Fibroblast of villous mesenchyme (primary cell): ENCODE measurements around the gene SUGP1. TPM values are rescaled to one million over a fixed set of nuclear protein-coding genes. Genes with fewer than 3 reads are reported as not detected.

Experiments used
- DNase-seq: peaks from one replicate; pipeline ENCODE4 v3.0.0-alpha.2; 2010; ENCODE audit warnings: low read depth
- H3K4me3 ChIP-seq: 2 replicates; pipeline ENCODE4 v1.5.1; 2011; ENCODE audit warnings: low read depth, mild to moderate bottlenecking, low read length
- CTCF ChIP-seq: IDR thresholded peaks from 2 replicates; pipeline ENCODE4 v1.5.1; 2012; ENCODE audit warnings: low read depth, mild to moderate bottlenecking, low read length; ENCODE audit not compliant: insufficient read depth
- total RNA-seq: library from RNA; depleted of rRNA; stranded (reverse); fragments of >200 nt; gene quantifications from 2 replicates; pipeline ENCODE4 v1.2.3, GENCODE V29; 2012

SUGP1 gene
- total RNA-seq, 1 donor: 22.5 TPM

- no peak overlapping the region for H3K4me3 ChIP-seq
- no peak for DNase-seq
- no peak for TF ChIP-seq CTCF
Measured at GRCh38 chr19:19304186-19304965, 15.9 kb downstream of the SUGP1 start.

DNA sequence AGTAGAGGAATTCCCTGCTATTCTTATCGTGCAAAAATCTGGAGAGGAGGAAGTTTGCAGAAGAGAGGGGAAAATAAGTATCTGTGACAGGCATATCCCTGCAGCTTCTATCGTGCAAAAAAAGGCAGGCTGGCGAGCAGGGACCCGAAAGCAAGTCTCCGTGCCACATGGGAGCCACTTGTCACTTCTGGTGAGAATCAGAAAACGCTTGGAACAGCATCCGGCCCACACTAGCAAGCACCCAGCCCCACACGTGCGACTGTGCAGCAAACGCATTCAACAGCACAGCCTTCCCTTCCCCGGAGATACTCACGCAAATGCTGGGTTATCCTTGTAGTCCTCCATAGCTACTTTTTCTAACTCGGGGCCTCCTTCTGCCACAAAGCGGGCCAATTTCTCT, 16.9 kb downstream of the SUGP1 start:
- TF ChIP-seq CTCF: no peak
- no peak for DNase-seq
- no peak overlapping the region for H3K4me3 ChIP-seq

DNA sequence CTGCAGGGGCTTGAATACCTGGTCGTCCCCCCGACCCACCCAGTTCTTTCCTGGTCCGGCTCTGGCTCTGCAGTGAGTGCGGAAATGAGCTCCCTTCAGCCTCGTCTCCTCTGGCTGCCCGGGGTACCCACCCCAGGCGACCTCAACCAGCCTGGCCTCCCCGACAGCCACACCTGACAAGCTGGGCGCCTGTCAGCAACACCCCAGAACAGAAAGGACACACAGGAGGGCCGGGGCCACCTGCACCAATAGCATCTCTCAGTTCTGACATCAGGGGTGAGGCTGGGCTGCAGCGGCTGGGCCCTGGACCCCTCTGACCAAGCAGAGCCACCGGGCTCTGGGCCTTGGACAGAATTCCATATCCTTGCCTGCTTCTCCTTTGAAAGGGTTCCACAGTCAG, 19.7 kb downstream of the SUGP1 start:
- no peak overlapping the region for H3K4me3 ChIP-seq
- TF ChIP-seq CTCF: no peak
- no peak for DNase-seq

DNA sequence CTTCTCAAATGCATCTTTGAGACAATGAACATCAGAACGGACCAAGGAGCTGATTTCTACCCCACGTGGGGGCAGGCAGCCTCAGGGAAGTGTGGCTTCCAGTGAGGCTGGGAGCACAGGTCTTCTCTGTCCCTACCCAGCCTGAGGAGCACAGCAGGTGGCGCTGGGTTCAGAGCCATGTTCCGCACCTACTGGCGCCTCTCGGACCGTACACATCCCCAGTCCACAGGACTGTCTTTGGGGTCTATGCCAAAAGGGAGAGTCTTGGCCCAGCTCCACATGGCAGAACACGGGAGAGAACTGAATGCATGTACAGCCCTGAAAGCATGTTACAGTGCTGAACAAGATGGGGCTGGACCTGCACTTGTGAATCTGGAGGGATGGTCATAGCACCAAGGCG, 22.6 kb downstream of the SUGP1 start:
- no peak for TF ChIP-seq CTCF
- no peak overlapping the region for H3K4me3 ChIP-seq
- DNase-seq: no peak

- no peak for TF ChIP-seq CTCF
- no peak for DNase-seq
- no peak overlapping the region for H3K4me3 ChIP-seq
Measured at GRCh38 chr19:19296953-19297689, 23.2 kb downstream of the SUGP1 start.

- no peak overlapping the region for H3K4me3 ChIP-seq
- peak; percentile 5 for DNase-seq
- no peak for TF ChIP-seq CTCF
Measured at GRCh38 chr19:19294914-19295313, 25.4 kb downstream of the SUGP1 start.
